Spinal cord (tissue), 10 donors: Measurements from ENCODE around the gene PSMD13. TPM values are rescaled to one million over a fixed set of nuclear protein-coding genes. Genes with fewer than 3 reads are reported as not detected.

Experiments
- DNase-seq, 6 donors: peaks; one replicate each; pipeline versions ENCODE4 v3.0.0 to v3.0.0-alpha.2; 2013 to 2015; ENCODE audit warnings: low spot score in 6 of 6, low read depth in 4 of 6
- H3K27ac ChIP-seq: one replicate; pipeline ENCODE4 v1.5.1; 2013; ENCODE audit warnings: low read depth, low read length, control low read depth
- H3K27me3 ChIP-seq: one replicate; pipeline ENCODE4 v1.6.1; 2013; ENCODE audit warnings: low read length; ENCODE audit not compliant: control insufficient read depth, insufficient read depth
- H3K36me3 ChIP-seq: one replicate; pipeline ENCODE4 v1.6.1; 2013; ENCODE audit warnings: low read length; ENCODE audit not compliant: control insufficient read depth, insufficient read depth
- H3K4me1 ChIP-seq: one replicate; pipeline ENCODE4 v1.6.1; 2013; ENCODE audit warnings: low read length; ENCODE audit not compliant: control insufficient read depth, insufficient read depth
- H3K4me3 ChIP-seq: one replicate; pipeline ENCODE4 v1.5.1; 2013; ENCODE audit warnings: low read depth, low read length, control low read depth
- H3K9me3 ChIP-seq: one replicate; pipeline ENCODE4 v1.6.1; 2013; ENCODE audit warnings: low read length; ENCODE audit not compliant: control insufficient read depth, insufficient read depth
- WGBS: methylation state at CpG from one replicate; pipeline ENCODE4 v1.1.5; 2013; ENCODE audit warnings: missing lambda C conversion rate; ENCODE audit not compliant: insufficient coverage; 5-methylcytosine and 5-hydroxymethylcytosine counted together
- polyA plus RNA-seq, 2 donors: library from polyadenylated mRNA; unstranded; fragments of 120-200 nt; gene quantifications; one replicate each; pipeline ENCODE4 v1.2.1, GENCODE V29; 2013; ENCODE audit not compliant: insufficient read length in 2 of 2
- total RNA-seq, 2 donors: library from RNA; depleted of rRNA in 1 of 2; stranded (reverse); fragments of 120-200 nt in 1 of 2; fragments of >200 nt in 1 of 2; gene quantifications; one replicate each; pipeline versions ENCODE4 v1.2.3 to v1.2.4, GENCODE V29; 2013 to 2014
- donor health status: healthy.

PSMD13 gene
- total and polyA plus RNA-seq, 4 donors: 93.5 to 160 (median 114) TPM

- no peak for DNase-seq
- Histone ChIP-seq H3K27me3 (no peaks in the 10 kb centered on the region), H3K27ac (no peak overlapping the region), H3K9me3 (no peaks in the 10 kb centered on the region), H3K4me1 (no peaks in the 10 kb centered on the region), H3K36me3 (peaks cover 44% of the 10 kb centered on the region), H3K4me3 (no peak overlapping the region)
- 80% methylated on average over 12 of the region's 13 CpGs for WGBS
These were observed 16.5 kb downstream of the PSMD13 start for GRCh38 chr11:253160-253885.

- Histone ChIP-seq H3K27ac (no peak overlapping the region), H3K9me3 (no peaks in the 10 kb centered on the region), H3K27me3 (no peaks in the 10 kb centered on the region), H3K36me3 (peaks cover 41% of the 10 kb centered on the region), H3K4me1 (no peaks in the 10 kb centered on the region), H3K4me3 (no peak overlapping the region)
- no peak for DNase-seq
- 92% methylated on average over 4 of the region's 5 CpGs for WGBS
These were observed 17.1 kb downstream of the PSMD13 start for GRCh38 chr11:253886-254270.

GRCh38 chr11:255176-255575 lies 18.4 kb downstream of the PSMD13 start:
- Histone ChIP-seq H3K4me3 (no peak overlapping the region), H3K27me3 (no peaks in the 10 kb centered on the region), H3K4me1 (no peaks in the 10 kb centered on the region), H3K36me3 (peaks cover 32% of the 10 kb centered on the region), H3K9me3 (no peaks in the 10 kb centered on the region), H3K27ac (no peak overlapping the region)
- no CpG with 5 or more reads among the region's 3 CpGs for WGBS
- peak in 1 of 6 donors; percentile 2 for DNase-seq

GRCh38 chr11:255816-256215 lies 19.0 kb downstream of the PSMD13 start:
- Histone ChIP-seq H3K4me1 (no peaks in the 10 kb centered on the region), H3K27me3 (no peaks in the 10 kb centered on the region), H3K9me3 (no peaks in the 10 kb centered on the region), H3K27ac (no peak overlapping the region), H3K36me3 (peaks cover 28% of the 10 kb centered on the region), H3K4me3 (no peak overlapping the region)
- no peak for DNase-seq
- 100% methylated on average over 2 of the region's 2 CpGs for WGBS

DNA sequence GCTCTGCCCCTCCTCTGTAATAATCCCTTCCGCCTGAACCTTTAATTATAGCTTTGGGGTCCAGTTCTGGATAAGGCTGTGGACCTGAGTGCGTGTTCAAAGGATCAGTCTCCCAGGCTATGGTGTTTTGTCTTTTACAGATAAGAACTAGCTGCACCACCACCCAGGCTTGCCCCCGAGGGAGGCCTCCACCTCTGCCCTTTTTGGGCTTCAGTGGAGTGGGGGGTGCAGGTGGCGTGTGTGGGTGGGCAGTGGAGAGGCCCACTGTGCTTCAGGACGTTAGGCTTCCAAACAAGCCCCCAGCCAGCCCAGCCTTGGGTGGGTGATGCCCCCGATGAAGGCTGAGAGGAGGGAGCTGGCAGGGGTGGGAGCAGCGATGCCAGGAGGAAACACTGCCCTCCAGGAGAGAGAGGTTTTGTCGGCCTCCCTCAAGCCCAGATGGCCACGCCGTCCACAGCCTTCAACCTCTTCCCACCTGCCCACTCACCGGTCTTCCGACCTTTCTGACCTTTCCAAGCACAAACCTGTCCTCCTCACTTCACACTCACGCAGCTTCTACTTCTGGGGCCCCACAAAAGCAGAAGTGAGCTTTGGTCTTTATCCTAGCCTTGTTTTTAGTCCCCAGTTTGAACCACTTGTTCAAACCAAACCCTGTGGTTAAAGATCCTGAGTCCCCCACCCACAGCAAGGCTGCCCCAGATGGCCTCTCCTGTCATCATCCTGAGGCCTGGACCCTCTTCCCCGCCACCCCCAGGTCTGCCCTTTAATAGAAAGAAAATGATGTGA lies 20.4 kb downstream of the PSMD13 start:
- Histone ChIP-seq H3K4me1 (no peaks in the 10 kb centered on the region), H3K36me3 (peaks cover 19% of the 10 kb centered on the region), H3K4me3 (no peak overlapping the region), H3K9me3 (peaks cover 1% of the 10 kb centered on the region), H3K27ac (no peak overlapping the region), H3K27me3 (no peaks in the 10 kb centered on the region)
- DNase-seq: no peak
- 78% methylated on average over 8 of the region's 14 CpGs for WGBS

DNA sequence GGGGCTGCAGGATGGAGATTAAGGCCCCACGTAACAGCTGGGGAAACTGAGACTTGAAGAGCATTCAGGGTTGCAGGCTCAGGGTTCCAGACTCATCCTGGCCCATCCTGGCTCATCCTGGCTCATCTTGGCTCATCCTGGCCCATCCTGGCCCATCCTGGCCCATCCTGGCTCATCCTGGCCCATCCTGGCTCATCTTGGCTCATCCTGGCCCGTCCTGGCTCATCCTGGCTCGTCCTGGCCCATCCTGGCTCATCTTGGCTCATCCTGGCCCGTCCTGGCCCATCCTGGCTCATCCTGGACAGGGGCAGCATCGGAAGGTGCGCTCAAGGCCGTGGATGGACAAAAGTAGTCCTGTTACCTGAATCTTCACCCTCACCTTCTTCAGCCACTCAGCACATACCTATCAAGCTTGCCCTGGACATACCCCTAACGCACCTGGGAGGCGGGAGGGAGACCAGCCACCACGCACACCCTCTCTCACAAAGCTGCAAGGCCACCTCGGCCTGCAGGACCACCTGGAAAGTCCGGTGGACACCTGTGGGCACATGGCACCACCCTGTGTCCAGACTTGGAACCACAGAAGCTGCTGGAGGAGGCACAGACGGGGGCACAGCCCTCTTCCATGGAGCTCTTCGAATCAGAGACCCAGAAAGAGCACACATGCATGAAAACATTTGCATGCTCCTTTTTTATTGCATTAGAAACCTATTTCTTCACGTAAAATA lies 21.2 kb downstream of the PSMD13 start:
- Histone ChIP-seq H3K4me3 (no peak overlapping the region), H3K4me1 (no peaks in the 10 kb centered on the region), H3K27ac (no peak overlapping the region), H3K36me3 (peaks cover 11% of the 10 kb centered on the region), H3K9me3 (peaks cover 1% of the 10 kb centered on the region), H3K27me3 (no peaks in the 10 kb centered on the region)
- WGBS: 76% methylated on average over 11 of the region's 15 CpGs
- no peak for DNase-seq

GRCh38 chr11:259413-259812 lies 22.6 kb downstream of the PSMD13 start:
- Histone ChIP-seq H3K27ac (no peak overlapping the region), H3K4me1 (no peaks in the 10 kb centered on the region), H3K36me3 (no peaks in the 10 kb centered on the region), H3K9me3 (peaks cover 1% of the 10 kb centered on the region), H3K4me3 (no peak overlapping the region), H3K27me3 (no peaks in the 10 kb centered on the region)
- DNase-seq: no peak
- no CpG with 5 or more reads among the region's 10 CpGs for WGBS

DNA sequence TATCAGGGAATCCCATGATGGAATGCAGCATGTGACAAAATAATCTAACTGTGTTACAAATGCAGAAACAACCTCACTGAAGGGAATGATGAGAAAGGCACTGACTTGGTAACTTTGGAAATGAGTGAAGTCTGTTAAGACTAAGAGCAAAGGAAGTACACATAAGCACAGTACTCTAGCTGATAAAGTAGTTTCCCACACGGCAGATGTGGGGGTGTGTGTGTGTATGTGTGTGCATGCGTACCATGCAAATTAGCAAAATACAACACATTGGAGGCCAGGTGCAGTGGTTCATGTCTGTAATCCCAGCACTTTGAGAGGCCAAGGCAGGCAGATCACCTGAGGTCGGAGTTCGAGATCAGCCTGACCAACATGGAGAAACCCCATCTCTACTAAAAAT lies 24.8 kb downstream of the PSMD13 start:
- Histone ChIP-seq H3K27ac (no peak overlapping the region), H3K27me3 (no peaks in the 10 kb centered on the region), H3K36me3 (no peaks in the 10 kb centered on the region), H3K9me3 (peaks cover 1% of the 10 kb centered on the region), H3K4me3 (no peak overlapping the region), H3K4me1 (no peaks in the 10 kb centered on the region)
- DNase-seq: no peak
- WGBS: 94% methylated on average over 2 of the region's 4 CpGs

DNA sequence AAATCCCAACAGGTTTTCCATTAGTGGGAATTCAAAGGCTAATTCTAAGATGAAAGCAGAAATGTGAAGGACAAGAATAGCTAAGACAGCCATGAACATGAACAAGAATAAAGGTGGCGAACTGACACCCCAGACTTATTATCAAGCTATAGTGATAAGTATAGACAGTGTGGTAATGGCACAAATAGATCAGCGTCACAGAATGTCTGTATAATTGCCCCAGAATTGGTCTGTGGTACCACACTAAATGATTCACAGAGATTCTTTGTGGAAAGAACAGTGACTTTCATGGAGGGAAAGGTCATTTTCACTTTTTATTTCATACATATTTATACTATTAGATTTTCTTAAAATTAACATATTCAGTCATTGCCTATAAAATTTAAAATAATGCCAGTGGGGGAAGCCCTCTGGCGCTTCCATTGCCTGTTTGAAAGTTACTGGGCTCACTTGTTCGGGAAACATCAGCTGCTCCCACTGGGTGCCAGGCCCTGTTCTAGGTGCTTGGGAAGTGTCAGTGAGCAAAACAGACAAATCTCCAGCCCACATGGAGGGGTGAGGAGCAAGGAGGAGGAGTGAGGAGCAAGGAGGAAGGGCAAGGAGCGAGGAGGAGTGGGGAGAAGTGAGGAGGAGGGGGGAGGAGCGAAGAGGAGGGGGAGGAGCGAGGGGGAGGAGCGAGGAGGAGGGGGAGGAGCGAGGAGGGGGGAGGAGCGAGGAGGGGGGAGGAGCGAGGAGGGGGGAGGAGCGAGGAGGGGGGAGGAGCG lies 30.1 kb downstream of the PSMD13 start:
- H3K9me3 ChIP-seq: no peaks in the 10 kb centered on the region
- H3K27ac ChIP-seq: no peak overlapping the region
- no peak overlapping the region for H3K4me3 ChIP-seq
- 100% methylated on average over 1 of the region's 13 CpGs for WGBS
- no peaks in the 10 kb centered on the region for H3K36me3 ChIP-seq
- no peaks in the 10 kb centered on the region for H3K4me1 ChIP-seq
- H3K27me3 ChIP-seq: peaks cover 3% of the 10 kb centered on the region
- no peak for DNase-seq
